DND-41 (cell line): ENCODE results near the gene BAAT.

Source experiments
- ATAC-seq: fragments of 200-7000 bp; cut with Tn5 transposase; 3 replicates; pipeline ENCODE4 v1.9.1; 2021; ENCODE audit warnings: low read depth; ENCODE audit not compliant: insufficient read depth
- DNase-seq: peaks from one replicate; pipeline ENCODE4 v3.0.0-alpha.2; 2020
- H2AFZ ChIP-seq: 2 replicates; pipeline ENCODE4 v1.6.0; 2012; ENCODE audit warnings: low read depth, low read length
- H3K27ac ChIP-seq: 2 replicates; pipeline ENCODE4 v1.5.1; 2012; ENCODE audit warnings: low read length, inconsistent platforms
- H3K27me3 ChIP-seq: fragments of 200-600 bp; sonication (generic); 2 replicates; pipeline ENCODE4 v1.6.0; 2012; ENCODE audit warnings: low read length, mild to moderate bottlenecking, inconsistent platforms; ENCODE audit not compliant: insufficient read depth, poor library complexity
- H3K36me3 ChIP-seq: 2 replicates; pipeline ENCODE4 v1.5.1; 2012; ENCODE audit warnings: low read length, inconsistent platforms; ENCODE audit not compliant: insufficient read depth
- H3K4me1 ChIP-seq: 2 replicates; pipeline ENCODE4 v1.5.1; 2012; ENCODE audit warnings: mild to moderate bottlenecking, low read length; ENCODE audit not compliant: insufficient read depth
- H3K4me2 ChIP-seq: 2 replicates; pipeline ENCODE4 v1.6.0; 2012; ENCODE audit warnings: mild to moderate bottlenecking, moderate library complexity, low read length, inconsistent platforms; ENCODE audit not compliant: insufficient read depth
- H3K4me3 ChIP-seq, 2 experiments: fragments of 200-600 bp in 1 of 2; shearing (Covaris generic) in 1 of 2; 2 replicates each; pipeline ENCODE4 v1.5.1; 2012 to 2016; ENCODE audit warnings: inconsistent platforms in 2 of 2, low read length in 2 of 2, mild to moderate bottlenecking in 2 of 2, low read depth in 1 of 2, moderate library complexity in 1 of 2
- H3K79me2 ChIP-seq: 2 replicates; pipeline ENCODE4 v1.6.0; 2012; ENCODE audit warnings: low read length, inconsistent platforms; ENCODE audit not compliant: insufficient read depth
- H3K9ac ChIP-seq: 2 replicates; pipeline ENCODE4 v1.6.0; 2012; ENCODE audit warnings: low read depth, mild to moderate bottlenecking, inconsistent platforms, low read length, moderate library complexity
- H3K9me3 ChIP-seq: 2 replicates; pipeline ENCODE4 v1.5.1; 2012; ENCODE audit warnings: low read length, moderate library complexity, mild to moderate bottlenecking, inconsistent platforms; ENCODE audit not compliant: insufficient read depth, severe bottlenecking
- H4K20me1 ChIP-seq: 2 replicates; pipeline ENCODE4 v1.6.0; 2012; ENCODE audit warnings: low read length; ENCODE audit not compliant: insufficient read depth
- CTCF ChIP-seq: IDR thresholded peaks from 2 replicates; pipeline ENCODE4 v1.5.1; 2012; ENCODE audit warnings: borderline replicate concordance, low read length, moderate library complexity, mild to moderate bottlenecking; ENCODE audit not compliant: poor library complexity, severe bottlenecking; ENCODE audit errors: extremely low read depth
- EZH2 ChIP-seq: IDR thresholded peaks from 3 replicates; pipeline ENCODE4 v1.6.1; 2012; ENCODE audit warnings: borderline replicate concordance, low read depth, mild to moderate bottlenecking, moderate library complexity, low read length, inconsistent platforms; ENCODE audit not compliant: severe bottlenecking

Gene BAAT

GRCh38 chr9:101359679-101360078, 25.1 kb downstream of the BAAT start:
- no peaks in the 10 kb centered on the region for H4K20me1 ChIP-seq
- H3K79me2 ChIP-seq = no peaks in the 10 kb centered on the region
- H3K4me1 ChIP-seq = no peaks in the 10 kb centered on the region
- no peak for ATAC-seq
- no peaks in the 10 kb centered on the region for H3K27me3 ChIP-seq
- no peaks in the 10 kb centered on the region for H3K36me3 ChIP-seq
- no peak for DNase-seq
- no peak overlapping the region for H2AFZ ChIP-seq
- no peaks in the 10 kb centered on the region for H3K9me3 ChIP-seq
- no peak overlapping the region for H3K9ac ChIP-seq
- H3K4me3 ChIP-seq = no peak overlapping the region
- H3K27ac ChIP-seq = no peak overlapping the region
- TF ChIP-seq CTCF (no peak), EZH2 (no peak)
- no peak overlapping the region for H3K4me2 ChIP-seq

- Histone ChIP-seq H3K36me3 (no peaks in the 10 kb centered on the region), H3K9ac (no peak overlapping the region), H3K9me3 (no peaks in the 10 kb centered on the region), H4K20me1 (no peaks in the 10 kb centered on the region), H3K4me1 (no peaks in the 10 kb centered on the region), H3K4me3 (no peak overlapping the region), H3K27ac (no peak overlapping the region), H2AFZ (no peak overlapping the region), H3K79me2 (no peaks in the 10 kb centered on the region), H3K27me3 (no peaks in the 10 kb centered on the region), H3K4me2 (no peak overlapping the region)
- TF ChIP-seq EZH2 (no peak), CTCF (no peak)
- ATAC-seq (no peak), DNase-seq (no peak)
These were observed 28.2 kb downstream of the BAAT start for GRCh38 chr9:101356619-101357018.

GRCh38 chr9:101354765-101355708, 29.8 kb downstream of the BAAT start:
- TF ChIP-seq CTCF (no peak), EZH2 (no peak)

More at GRCh38 chr9:101354765-101355708, 29.8 kb downstream of the BAAT start:
- Histone ChIP-seq H3K79me2 (no peaks in the 10 kb centered on the region), H2AFZ (no peak overlapping the region), H3K4me1 (no peaks in the 10 kb centered on the region), H3K4me2 (no peak overlapping the region), H3K9me3 (no peaks in the 10 kb centered on the region), H3K9ac (no peak overlapping the region), H3K27me3 (no peaks in the 10 kb centered on the region), H3K36me3 (no peaks in the 10 kb centered on the region), H3K4me3 (no peak overlapping the region), H4K20me1 (no peaks in the 10 kb centered on the region), H3K27ac (no peak overlapping the region)
- ATAC-seq = no peak
- DNase-seq = no peak
